Transverse colon (tissue), 4 donors: ENCODE measurements around the gene STK39.

Experiments used
- CTCF ChIP-seq, 5 experiments: fragments of 200-600 bp in 3 of 5; fragments of 450-650 bp in 2 of 5; sonication (generic) in 3 of 5; IDR thresholded peaks; 1 replicate in 2 of 5; 2 replicates in 3 of 5; pipeline ENCODE4 v1.5.1; 2016 to 2017; ENCODE audit warnings: antibody characterized with exemption in 5 of 5, inconsistent platforms in 3 of 5, mild to moderate bottlenecking in 2 of 5, moderate library complexity in 1 of 5
- EP300 ChIP-seq: sonication (generic); formaldehyde crosslinking; IDR thresholded peaks from one replicate; pipeline ENCODE4 v1.6.1; 2017; ENCODE audit warnings: antibody characterized with exemption, low read depth
- POLR2A ChIP-seq: fragments of 450-650 bp; IDR thresholded peaks from one replicate; pipeline ENCODE4 v1.6.1; 2016; ENCODE audit warnings: antibody characterized with exemption, mild to moderate bottlenecking, moderate library complexity
- POLR2AphosphoS5 ChIP-seq, 3 donors: sonication (generic); formaldehyde crosslinking; IDR thresholded peaks; one replicate each; pipeline ENCODE4 v1.6.1; 2016; ENCODE audit warnings: antibody characterized with exemption in 3 of 3

DNA sequence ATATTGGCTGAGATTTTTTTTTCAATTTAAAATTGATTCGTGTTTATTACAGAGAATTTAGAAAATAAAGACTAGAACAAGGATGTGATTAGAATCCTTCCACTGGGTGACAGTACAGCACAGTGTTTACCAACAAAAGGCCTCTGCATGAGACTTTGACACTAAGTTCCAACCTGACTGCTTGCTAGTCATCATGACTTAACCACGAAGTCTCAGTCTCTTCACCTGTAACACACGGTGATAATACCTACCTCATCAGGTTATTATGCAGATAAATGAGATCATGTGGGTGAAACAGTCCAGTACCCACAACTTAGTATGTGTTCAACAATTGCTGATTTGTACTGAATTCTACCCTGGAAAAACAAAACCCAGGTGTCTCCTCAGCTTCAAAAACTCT is 151.2 kb downstream of the STK39 start:
- no peak for TF ChIP-seq CTCF (IDR thresholded peaks at IDR 0.05)
- no peak for TF ChIP-seq POLR2AphosphoS5 (IDR thresholded peaks at IDR 0.05)
- TF ChIP-seq POLR2A = no peak
- no peak for TF ChIP-seq EP300
